T-helper 2 cell (primary cell): ENCODE data around the gene MED28.
"Not testable (repeated sequence)": the region's sequence is repeated elsewhere in the genome, so short reads cannot be mapped to it uniquely, and the experiment has no call there.

Experiments used
- DNase-seq, 5 experiments: peaks; one replicate each; pipeline versions ENCODE4 v3.0.0 to v3.0.0-alpha.2; 2012 to 2022

The MED28 gene

DNA sequence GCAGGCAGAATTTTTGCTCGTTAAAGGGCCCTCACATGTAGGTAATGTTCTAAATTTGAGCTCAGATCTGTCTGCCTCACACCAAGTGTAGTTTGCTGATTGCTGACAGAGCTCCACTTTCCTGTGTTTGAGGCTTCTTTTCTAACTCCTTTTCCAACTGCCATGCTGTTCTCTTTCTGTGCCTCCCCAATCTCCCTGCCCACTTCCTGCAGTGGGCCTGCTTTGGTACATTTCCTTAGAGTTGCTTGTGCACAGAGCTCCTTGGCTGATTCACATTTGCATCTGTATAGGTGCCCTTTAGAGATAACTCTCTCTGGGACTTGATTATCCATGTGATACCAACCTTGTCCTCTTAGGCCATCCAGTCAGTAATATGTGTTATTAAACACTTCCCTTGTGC is 4.5 kb downstream of the MED28 start:
- DNase-seq = no peak

DNA sequence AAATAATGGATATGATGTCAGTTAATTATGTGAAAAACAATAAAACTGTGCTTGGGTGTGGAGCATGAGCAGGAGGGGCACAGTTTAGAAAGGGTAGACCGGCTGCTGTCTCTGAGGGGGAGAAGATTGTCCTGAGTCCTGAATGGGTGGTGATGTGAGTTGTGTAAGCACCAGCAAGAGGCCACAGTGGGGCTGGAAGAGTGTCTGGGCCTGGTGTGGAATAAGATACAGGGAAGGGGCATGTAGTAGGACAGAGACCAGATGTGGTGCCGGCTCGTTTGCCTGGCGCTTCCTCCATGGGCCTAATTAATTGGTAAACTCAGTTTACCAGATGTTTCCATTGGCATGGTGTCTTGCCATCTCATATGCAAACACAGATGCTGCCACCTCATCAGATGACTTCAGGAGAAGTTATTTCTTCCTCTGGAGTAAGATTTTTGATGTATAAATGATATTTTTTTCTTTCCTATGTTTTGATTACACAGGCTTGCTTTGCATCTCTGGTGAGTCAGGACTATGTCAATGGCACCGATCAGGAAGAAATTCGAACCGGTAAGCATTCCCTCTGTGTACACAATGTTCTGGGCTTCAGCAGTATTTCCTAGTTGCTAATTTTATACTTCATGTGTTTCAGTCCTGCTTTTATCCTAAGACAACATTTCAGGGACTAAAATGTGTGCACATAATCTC is 5.1 kb downstream of the MED28 start:
- no peak for DNase-seq

- DNase-seq = no peak
Measured at GRCh38 chr4:17623451-17624001, 9.1 kb downstream of the MED28 start.

DNA sequence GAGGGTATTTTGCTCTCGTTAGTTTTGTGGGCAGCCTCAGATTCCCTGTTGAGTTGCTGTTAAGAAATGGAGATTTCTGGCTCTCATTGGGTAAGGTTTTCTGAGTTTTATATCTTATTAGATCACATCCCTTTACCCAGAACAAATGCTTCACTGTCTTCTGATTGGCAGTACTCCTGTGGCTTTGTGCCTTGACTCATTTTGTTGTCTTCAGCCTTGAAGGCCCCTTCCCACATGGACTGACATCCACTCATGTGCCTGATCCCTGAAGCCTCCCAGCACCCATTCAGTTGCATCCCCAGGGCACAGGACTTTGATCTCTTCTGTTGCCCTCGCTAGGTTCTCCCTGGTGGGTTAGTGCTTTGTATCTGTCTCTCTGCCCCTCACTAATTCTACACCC is 10.4 kb downstream of the MED28 start:
- DNase-seq = no peak

DNA sequence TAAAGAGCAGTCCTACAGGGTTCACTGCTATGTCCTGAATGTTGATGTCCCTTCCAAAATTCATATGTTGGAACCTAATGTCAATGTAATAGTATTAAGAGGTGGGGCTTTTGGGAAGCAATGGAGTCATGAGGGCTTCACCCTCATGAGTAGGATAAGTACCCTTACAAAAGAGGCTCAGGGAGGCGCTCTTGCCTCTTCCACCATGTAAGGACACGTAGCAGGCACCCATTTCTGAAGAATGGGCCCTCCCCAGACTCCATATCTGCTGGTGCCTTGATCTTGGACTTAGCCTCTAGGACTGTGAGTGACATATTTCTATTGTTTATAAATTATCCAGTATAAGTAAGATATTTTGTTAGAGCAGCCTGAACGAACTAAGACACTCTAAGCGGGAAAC is 15.8 kb downstream of the MED28 start:
- no peak for DNase-seq

- no peak for DNase-seq
Measured at GRCh38 chr4:17633600-17633999, 19.2 kb downstream of the MED28 start.

DNA sequence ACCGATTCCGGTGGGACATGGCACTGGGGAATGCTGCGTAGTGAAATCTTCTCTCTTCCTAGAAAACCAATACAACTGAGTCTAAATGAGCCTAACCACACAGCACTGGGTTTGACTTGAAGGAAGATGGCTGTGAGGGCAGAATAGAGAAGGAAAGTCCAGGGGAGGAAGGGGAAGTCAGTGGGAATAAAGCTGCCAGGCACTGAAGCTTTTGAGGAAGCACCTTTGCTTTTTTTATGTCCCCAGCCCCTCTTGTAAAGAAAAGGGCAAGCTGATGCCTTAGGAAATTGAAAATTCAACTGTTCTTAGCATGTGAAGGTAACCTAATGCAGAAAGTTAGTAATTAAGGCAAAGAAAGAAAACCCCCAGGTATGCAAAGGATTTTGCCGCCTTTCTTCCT is 20.6 kb downstream of the MED28 start:
- no peak for DNase-seq

GRCh38 chr4:17636341-17636695 is 21.9 kb downstream of the MED28 start:
- DNase-seq = no peak

DNA sequence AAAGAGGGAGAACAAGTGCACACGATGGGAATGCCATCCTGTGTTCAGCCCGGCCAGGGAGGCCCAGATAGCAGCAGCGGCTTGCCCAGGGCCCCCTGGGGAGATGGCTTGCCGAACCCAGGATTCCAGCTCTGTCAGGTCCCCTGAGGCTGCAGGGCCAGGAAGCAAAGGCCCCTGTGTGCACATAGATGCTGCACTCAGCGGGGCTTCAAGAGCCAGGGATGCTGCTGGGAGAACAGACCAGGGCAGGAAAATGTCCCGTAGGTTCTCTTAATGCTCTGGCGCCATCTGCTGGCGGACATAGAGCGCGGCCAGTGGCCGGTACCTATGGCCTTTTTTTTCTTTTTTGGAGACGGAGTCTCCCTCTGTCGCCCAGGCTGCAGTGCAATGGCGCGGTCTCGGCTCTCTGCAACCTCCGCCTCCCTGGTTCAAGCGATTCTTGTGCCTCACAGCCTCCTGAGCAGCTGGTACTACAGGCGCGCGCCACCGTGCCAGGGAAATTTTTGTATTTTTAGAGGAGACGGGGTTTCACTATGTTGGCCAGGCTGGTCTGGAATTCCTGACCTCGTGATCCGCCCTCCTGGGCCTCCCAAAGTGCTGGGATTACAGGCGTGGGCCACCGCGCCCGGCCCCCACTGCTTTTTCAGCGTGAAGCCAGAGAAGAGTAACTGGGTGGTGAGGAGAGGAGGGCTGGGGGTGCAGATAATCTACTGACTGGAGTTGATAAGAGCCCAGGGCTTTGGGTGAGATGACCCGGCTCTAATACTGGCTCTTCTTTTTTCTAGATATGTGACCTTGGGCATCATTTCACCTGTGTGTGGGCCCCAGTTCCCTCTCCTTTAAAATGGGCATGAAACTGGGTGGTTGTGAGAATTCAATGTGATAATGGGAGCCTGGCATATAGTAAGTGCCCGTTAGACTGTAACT is 22.5 kb downstream of the MED28 start:
- DNase-seq = peak; percentile 43 to 68 (median 56)

GRCh38 chr4:17639136-17639535 is 24.7 kb downstream of the MED28 start:
- no peak for DNase-seq

GRCh38 chr4:17642398-17642783 is 27.9 kb downstream of the MED28 start:
- no peak for DNase-seq

DNA sequence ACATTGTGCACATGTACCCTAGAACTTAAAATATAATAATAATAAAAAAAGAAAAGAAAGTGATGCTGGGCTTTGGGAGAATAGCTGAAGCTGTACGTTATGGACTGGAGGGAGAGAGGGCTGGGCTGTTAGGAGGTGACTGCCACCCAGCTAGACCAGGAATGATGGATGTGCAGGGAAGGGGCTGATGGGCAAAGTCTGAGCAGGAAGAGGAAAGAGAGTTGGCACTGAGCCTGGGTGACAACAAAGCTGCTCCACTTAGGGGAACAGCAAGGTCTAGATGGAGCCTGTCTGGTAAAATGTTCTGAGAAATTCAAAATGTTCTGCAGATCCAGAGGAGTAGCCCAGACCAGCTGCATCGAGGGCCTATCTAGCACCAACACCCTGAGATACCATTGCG is 32.3 kb downstream of the MED28 start:
- DNase-seq = no peak

- no peak for DNase-seq
Measured at GRCh38 chr4:17647176-17647806, 32.9 kb downstream of the MED28 start.

DNA sequence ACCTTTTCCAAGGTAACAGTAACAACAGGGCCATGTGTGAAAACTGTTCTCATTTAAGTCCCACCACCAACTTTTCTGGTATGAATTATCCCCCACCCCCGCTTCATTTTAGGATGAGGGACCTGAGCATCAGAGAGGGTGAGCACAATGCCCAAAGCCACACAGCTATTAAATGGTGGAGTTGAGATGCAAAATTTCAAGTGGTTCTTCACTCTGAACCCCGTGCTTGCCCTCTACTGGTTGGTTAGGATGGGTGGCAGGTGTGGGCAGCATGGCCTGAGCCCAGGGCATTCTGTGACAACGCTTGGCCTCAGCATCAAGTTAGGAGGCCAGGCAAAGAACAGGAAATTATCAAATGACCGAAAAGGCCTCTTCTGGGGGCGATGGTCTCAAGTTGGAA is 33.5 kb downstream of the MED28 start:
- DNase-seq = no peak

GRCh38 chr4:17650406-17650805 is 36.0 kb downstream of the MED28 start:
- DNase-seq = no peak

- DNase-seq = no peak
Measured at GRCh38 chr4:17654701-17655100, 40.3 kb downstream of the MED28 start.

DNA sequence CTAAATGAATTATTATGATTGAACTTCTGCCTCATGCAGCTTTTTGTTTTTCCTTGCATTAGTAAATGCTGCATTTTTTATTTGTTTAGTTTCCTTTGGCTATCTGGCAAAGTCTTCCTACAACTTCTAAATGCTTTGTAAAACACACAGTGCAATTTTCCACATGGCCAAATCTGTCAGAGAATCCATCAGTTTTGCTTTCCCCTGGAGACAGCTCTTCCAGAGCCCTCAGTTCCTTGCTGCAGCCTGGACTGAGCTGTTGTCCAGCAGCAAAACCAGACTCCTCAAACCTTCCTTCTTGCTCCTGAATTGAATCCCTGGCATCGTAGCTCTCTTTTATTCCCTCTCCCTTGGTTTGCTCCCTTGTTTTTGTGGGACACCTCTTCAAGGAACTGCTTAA is 42.6 kb downstream of the MED28 start:
- no peak for DNase-seq

GRCh38 chr4:17657849-17658248 is 43.4 kb downstream of the MED28 start:
- DNase-seq = no peak

DNA sequence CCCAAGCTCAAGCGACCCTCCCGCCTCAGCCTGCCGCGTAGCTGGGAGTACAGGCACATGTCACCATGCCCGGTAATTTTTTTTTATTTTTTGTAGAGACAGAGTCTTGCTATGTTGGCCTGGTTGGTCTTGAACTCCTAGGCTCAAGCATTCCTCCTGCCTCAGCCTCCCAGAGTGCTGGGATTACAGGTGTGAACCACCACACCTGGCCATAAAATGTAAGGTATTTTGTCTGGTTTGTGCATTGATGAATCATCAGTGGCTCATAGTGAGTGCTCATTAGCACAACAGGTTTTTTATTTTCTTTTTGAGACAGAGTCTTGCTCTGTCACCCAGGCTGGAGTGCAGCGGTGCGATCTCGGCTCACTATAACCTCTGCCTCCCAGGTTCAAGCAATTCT is 44.8 kb downstream of the MED28 start:
- DNase-seq = not testable (repeated sequence)

DNA sequence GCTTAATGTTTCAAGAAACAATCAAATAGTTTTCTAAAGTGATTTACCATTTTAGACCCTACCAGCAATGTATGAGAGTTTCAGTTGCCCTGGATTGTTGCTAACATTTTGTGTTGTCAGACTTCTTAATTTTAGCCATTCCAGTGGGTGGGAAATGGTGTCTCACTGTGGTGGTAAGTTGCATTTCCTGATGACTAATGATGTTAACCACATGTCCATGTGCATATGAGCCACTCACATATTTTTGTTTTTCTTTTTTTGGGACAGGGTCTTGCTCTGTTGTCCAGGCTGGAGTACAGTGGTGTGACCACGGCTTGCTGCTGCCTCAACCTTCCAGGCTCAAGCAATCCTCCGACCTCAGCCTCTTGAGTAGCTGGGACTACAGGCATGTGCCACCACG is 48.3 kb downstream of the MED28 start:
- no peak for DNase-seq

GRCh38 chr4:17664755-17665154 is 50.3 kb downstream of the MED28 start:
- DNase-seq = no peak

GRCh38 chr4:17665346-17665745 is 50.9 kb downstream of the MED28 start:
- no peak for DNase-seq

DNA sequence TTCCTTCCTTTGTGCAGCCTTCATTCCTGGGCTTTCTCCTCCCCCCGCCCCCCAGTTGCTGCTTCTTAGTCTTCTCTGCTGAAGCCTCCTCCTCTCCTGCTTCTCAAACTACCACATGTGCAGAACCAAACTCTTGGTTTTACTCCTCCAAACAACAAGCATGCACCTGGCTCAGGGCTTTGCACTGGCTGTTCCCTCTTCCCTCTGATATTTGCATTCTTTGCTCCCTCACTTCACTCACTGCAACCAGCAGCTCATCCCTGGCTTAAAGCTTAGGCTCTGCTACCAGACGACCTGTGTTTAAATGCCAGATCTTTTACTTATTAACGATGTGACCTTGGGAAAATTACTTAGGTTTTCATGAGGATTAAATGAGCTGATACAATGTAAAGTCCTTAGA is 51.4 kb downstream of the MED28 start:
- DNase-seq = no peak

- no peak for DNase-seq
Measured at GRCh38 chr4:17667253-17667652, 52.8 kb downstream of the MED28 start.
